ENCODE results near the gene NPVF.

NPVF gene

GRCh38 chr7:25249772-25250171 lies 21.5 kb upstream of the NPVF start:
- DNase-seq (ENCODE audit: low read depth): no peak

DNA sequence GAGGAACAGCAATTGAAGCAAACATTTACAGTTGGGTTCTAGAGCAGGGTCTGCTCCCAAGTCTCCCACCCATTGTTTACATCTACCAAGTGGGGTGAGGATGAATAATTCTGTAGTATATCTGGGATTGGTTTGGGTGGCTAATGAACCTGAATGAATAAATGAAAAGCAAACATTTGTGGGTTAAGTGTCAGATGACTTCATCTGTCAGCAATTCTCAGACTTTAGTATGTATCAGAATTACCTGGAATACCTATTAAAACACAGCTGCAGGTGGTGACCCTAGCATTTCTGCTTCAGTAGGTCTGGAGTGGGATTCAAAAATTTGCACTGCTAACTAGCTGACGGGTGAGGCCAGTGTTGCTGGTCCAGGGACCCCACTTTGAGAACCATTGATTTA lies 18.0 kb upstream of the NPVF start:
- TF ChIP-seq, protein P1, sequence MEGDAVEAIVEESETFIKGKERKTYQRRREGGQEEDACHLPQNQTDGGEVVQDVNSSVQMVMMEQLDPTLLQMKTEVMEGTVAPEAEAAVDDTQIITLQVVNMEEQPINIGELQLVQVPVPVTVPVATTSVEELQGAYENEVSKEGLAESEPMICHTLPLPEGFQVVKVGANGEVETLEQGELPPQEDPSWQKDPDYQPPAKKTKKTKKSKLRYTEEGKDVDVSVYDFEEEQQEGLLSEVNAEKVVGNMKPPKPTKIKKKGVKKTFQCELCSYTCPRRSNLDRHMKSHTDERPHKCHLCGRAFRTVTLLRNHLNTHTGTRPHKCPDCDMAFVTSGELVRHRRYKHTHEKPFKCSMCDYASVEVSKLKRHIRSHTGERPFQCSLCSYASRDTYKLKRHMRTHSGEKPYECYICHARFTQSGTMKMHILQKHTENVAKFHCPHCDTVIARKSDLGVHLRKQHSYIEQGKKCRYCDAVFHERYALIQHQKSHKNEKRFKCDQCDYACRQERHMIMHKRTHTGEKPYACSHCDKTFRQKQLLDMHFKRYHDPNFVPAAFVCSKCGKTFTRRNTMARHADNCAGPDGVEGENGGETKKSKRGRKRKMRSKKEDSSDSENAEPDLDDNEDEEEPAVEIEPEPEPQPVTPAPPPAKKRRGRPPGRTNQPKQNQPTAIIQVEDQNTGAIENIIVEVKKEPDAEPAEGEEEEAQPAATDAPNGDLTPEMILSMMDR (IDR thresholded peaks at IDR 0.05; ENCODE audit: low read depth, low read length, missing control alignments): no peak
- H3K4me3 ChIP-seq (ENCODE audit: low read depth, low read length): no peak overlapping the region

More at GRCh38 chr7:25249772-25250171, 21.5 kb upstream of the NPVF start:
- H3K4me3 ChIP-seq (ENCODE audit: low read depth, low read length): no peak overlapping the region
- TF ChIP-seq, protein P1 (IDR thresholded peaks at IDR 0.05; ENCODE audit: low read depth, low read length, missing control alignments): no peak

GRCh38 chr7:25244254-25245033 lies 16.2 kb upstream of the NPVF start:
- no peak overlapping the region for H3K4me3 ChIP-seq (ENCODE audit: low read depth, low read length)
- no peak for DNase-seq (ENCODE audit: low read depth)
- TF ChIP-seq, protein P1 (IDR thresholded peaks at IDR 0.05; ENCODE audit: low read depth, low read length, missing control alignments): no peak

More for the DNA sequence above, 18.0 kb upstream of the NPVF start:
- no peak for DNase-seq (ENCODE audit: low read depth)

GRCh38 chr7:25242678-25243077 lies 14.4 kb upstream of the NPVF start:
- TF ChIP-seq, protein P1 (IDR thresholded peaks at IDR 0.05; ENCODE audit: low read depth, low read length, missing control alignments): no peak
- DNase-seq (ENCODE audit: low read depth): no peak
- H3K4me3 ChIP-seq (ENCODE audit: low read depth, low read length): no peak overlapping the region

GRCh38 chr7:25240896-25241295 lies 12.6 kb upstream of the NPVF start:
- TF ChIP-seq, protein P1 (IDR thresholded peaks at IDR 0.05; ENCODE audit: low read depth, low read length, missing control alignments): no peak
- DNase-seq (ENCODE audit: low read depth): no peak

DNA sequence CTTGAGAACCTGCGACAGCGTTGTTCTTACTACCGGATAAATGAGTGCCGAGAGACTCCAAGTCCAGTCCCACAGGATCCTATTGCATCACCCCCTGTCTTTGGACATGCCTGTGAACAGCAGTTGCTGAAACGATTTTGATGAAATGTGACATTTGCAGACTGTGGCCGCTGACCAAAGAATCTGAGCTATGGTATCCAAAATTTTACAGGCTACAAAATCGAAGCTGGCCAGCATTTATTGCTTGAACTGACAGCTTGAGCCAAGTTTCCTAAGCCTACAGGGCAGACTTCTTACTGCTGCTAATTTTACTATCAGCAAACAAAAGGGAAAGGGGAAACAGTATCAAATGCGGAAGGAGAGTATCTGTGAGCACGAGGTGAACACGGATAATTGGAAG lies 12.1 kb upstream of the NPVF start:
- H3K4me3 ChIP-seq (ENCODE audit: low read depth, low read length): no peak overlapping the region
- TF ChIP-seq, protein P1 (IDR thresholded peaks at IDR 0.05; ENCODE audit: low read depth, low read length, missing control alignments): no peak
- no peak for DNase-seq (ENCODE audit: low read depth)

More at GRCh38 chr7:25240896-25241295, 12.6 kb upstream of the NPVF start:
- H3K4me3 ChIP-seq (ENCODE audit: low read depth, low read length): no peak overlapping the region

DNA sequence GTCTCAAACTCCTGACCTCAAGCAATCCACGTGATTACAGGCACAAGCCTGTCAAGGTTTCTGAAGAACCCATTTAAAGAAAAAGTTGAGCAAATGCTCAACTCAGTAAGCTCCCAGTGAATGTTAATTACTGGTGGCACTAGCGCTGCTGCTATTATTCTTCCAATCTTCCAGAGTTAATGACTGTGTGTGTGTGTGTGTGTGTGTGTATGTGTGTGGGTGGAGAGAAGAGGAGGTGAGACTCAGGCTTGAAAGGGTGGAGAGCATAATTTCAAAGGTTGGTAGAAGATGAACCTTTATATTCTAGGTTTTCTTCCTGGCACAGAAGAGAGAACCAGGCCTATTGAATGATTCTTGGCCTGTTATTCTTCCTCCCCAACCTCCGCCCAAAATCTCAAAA lies 11.6 kb upstream of the NPVF start:
- no peak overlapping the region for H3K4me3 ChIP-seq (ENCODE audit: low read depth, low read length)
- TF ChIP-seq, protein P1 (IDR thresholded peaks at IDR 0.05; ENCODE audit: low read depth, low read length, missing control alignments): no peak
- DNase-seq (ENCODE audit: low read depth): no peak

All from GM12864 (cell line).